DND-41 (cell line): Measurements from ENCODE around the gene WIPI1.

Source experiments
- ATAC-seq: fragments of 200-7000 bp; cut with Tn5 transposase; 3 replicates; pipeline ENCODE4 v1.9.1; 2021; ENCODE audit warnings: low read depth; ENCODE audit not compliant: insufficient read depth
- DNase-seq: peaks from one replicate; pipeline ENCODE4 v3.0.0-alpha.2; 2020
- H2AFZ ChIP-seq: 2 replicates; pipeline ENCODE4 v1.6.0; 2012; ENCODE audit warnings: low read depth, low read length
- H3K27ac ChIP-seq: 2 replicates; pipeline ENCODE4 v1.5.1; 2012; ENCODE audit warnings: low read length, inconsistent platforms
- H3K27me3 ChIP-seq: fragments of 200-600 bp; sonication (generic); 2 replicates; pipeline ENCODE4 v1.6.0; 2012; ENCODE audit warnings: low read length, mild to moderate bottlenecking, inconsistent platforms; ENCODE audit not compliant: insufficient read depth, poor library complexity
- H3K36me3 ChIP-seq: 2 replicates; pipeline ENCODE4 v1.5.1; 2012; ENCODE audit warnings: low read length, inconsistent platforms; ENCODE audit not compliant: insufficient read depth
- H3K4me1 ChIP-seq: 2 replicates; pipeline ENCODE4 v1.5.1; 2012; ENCODE audit warnings: mild to moderate bottlenecking, low read length; ENCODE audit not compliant: insufficient read depth
- H3K4me2 ChIP-seq: 2 replicates; pipeline ENCODE4 v1.6.0; 2012; ENCODE audit warnings: mild to moderate bottlenecking, moderate library complexity, low read length, inconsistent platforms; ENCODE audit not compliant: insufficient read depth
- H3K4me3 ChIP-seq, 2 experiments: fragments of 200-600 bp in 1 of 2; shearing (Covaris generic) in 1 of 2; 2 replicates each; pipeline ENCODE4 v1.5.1; 2012 to 2016; ENCODE audit warnings: inconsistent platforms in 2 of 2, low read length in 2 of 2, mild to moderate bottlenecking in 2 of 2, low read depth in 1 of 2, moderate library complexity in 1 of 2
- H3K79me2 ChIP-seq: 2 replicates; pipeline ENCODE4 v1.6.0; 2012; ENCODE audit warnings: low read length, inconsistent platforms; ENCODE audit not compliant: insufficient read depth
- H3K9ac ChIP-seq: 2 replicates; pipeline ENCODE4 v1.6.0; 2012; ENCODE audit warnings: low read depth, mild to moderate bottlenecking, inconsistent platforms, low read length, moderate library complexity
- H3K9me3 ChIP-seq: 2 replicates; pipeline ENCODE4 v1.5.1; 2012; ENCODE audit warnings: low read length, moderate library complexity, mild to moderate bottlenecking, inconsistent platforms; ENCODE audit not compliant: insufficient read depth, severe bottlenecking
- H4K20me1 ChIP-seq: 2 replicates; pipeline ENCODE4 v1.6.0; 2012; ENCODE audit warnings: low read length; ENCODE audit not compliant: insufficient read depth
- CTCF ChIP-seq: IDR thresholded peaks from 2 replicates; pipeline ENCODE4 v1.5.1; 2012; ENCODE audit warnings: borderline replicate concordance, low read length, moderate library complexity, mild to moderate bottlenecking; ENCODE audit not compliant: poor library complexity, severe bottlenecking; ENCODE audit errors: extremely low read depth
- EZH2 ChIP-seq: IDR thresholded peaks from 3 replicates; pipeline ENCODE4 v1.6.1; 2012; ENCODE audit warnings: borderline replicate concordance, low read depth, mild to moderate bottlenecking, moderate library complexity, low read length, inconsistent platforms; ENCODE audit not compliant: severe bottlenecking

Gene WIPI1

GRCh38 chr17:68385490-68386215 is 71.6 kb downstream of the WIPI1 start:
- TF ChIP-seq EZH2 (no peak), CTCF (no peak)
- H3K9me3 ChIP-seq = no peaks in the 10 kb centered on the region
- no peak overlapping the region for H2AFZ ChIP-seq
- 0 out of 2 replicates have a peak overlapping the region, but pooled peaks have one; percentile 2 for H3K27ac ChIP-seq
- no peak overlapping the region for H3K9ac ChIP-seq
- H3K4me1 ChIP-seq = peaks cover 26% of the 10 kb centered on the region
- H3K4me2 ChIP-seq = no peak overlapping the region
- no peak for DNase-seq
- H3K79me2 ChIP-seq = no peaks in the 10 kb centered on the region
- no peak for ATAC-seq
- no peaks in the 10 kb centered on the region for H3K27me3 ChIP-seq
- no peaks in the 10 kb centered on the region for H4K20me1 ChIP-seq
- no peaks in the 10 kb centered on the region for H3K36me3 ChIP-seq
- no peak overlapping the region for H3K4me3 ChIP-seq

GRCh38 chr17:68384941-68385340 is 72.4 kb downstream of the WIPI1 start:
- no peak overlapping the region for H3K4me2 ChIP-seq
- 0 out of 2 replicates have a peak overlapping the region, but pooled peaks have one; percentile 79 for H3K27ac ChIP-seq
- no peak overlapping the region for H2AFZ ChIP-seq
- peaks cover 26% of the 10 kb centered on the region for H3K4me1 ChIP-seq
- H4K20me1 ChIP-seq = no peaks in the 10 kb centered on the region
- no peaks in the 10 kb centered on the region for H3K79me2 ChIP-seq
- no peak for TF ChIP-seq CTCF
- TF ChIP-seq EZH2 = no peak
- ATAC-seq (no peak), DNase-seq (no peak)
- H3K27me3 ChIP-seq = no peaks in the 10 kb centered on the region
- no peak overlapping the region for H3K4me3 ChIP-seq
- no peaks in the 10 kb centered on the region for H3K36me3 ChIP-seq
- H3K9ac ChIP-seq = no peak overlapping the region
- H3K9me3 ChIP-seq = no peaks in the 10 kb centered on the region

- Histone ChIP-seq H3K9me3 (no peaks in the 10 kb centered on the region), H3K4me3 (no peak overlapping the region), H3K79me2 (no peaks in the 10 kb centered on the region), H3K36me3 (no peaks in the 10 kb centered on the region), H2AFZ (no peak overlapping the region), H3K4me2 (peak overlapping the region; percentile 52), H3K4me1 (peaks cover 26% of the 10 kb centered on the region), H3K27me3 (no peaks in the 10 kb centered on the region), H3K9ac (no peak overlapping the region), H3K27ac (peak overlapping the region; percentile 79), H4K20me1 (no peaks in the 10 kb centered on the region)
- no peak for TF ChIP-seq EZH2
- DNase-seq = no peak
- ATAC-seq = no peak
Measured at GRCh38 chr17:68384471-68384870, 72.8 kb downstream of the WIPI1 start.

- H3K27me3 ChIP-seq = no peaks in the 10 kb centered on the region
- H3K27ac ChIP-seq = peak overlapping the region; percentile 79
- DNase-seq = peak; percentile 79
- H4K20me1 ChIP-seq = no peaks in the 10 kb centered on the region
- H2AFZ ChIP-seq = peak overlapping the region; percentile 52; the same call in 1 of the 2 replicates
- peak; percentile 96 for ATAC-seq
- H3K4me3 ChIP-seq = peak overlapping the region in 1 of 2 experiments; percentile 26; a peak in 1 of 4 replicates
- peaks cover 21% of the 10 kb centered on the region for H3K4me1 ChIP-seq
- no peaks in the 10 kb centered on the region for H3K9me3 ChIP-seq
- TF ChIP-seq CTCF (no peak), EZH2 (no peak)
- peak overlapping the region; percentile 52 for H3K4me2 ChIP-seq
- no peaks in the 10 kb centered on the region for H3K79me2 ChIP-seq
- peak overlapping the region; percentile 10 for H3K9ac ChIP-seq
- H3K36me3 ChIP-seq = no peaks in the 10 kb centered on the region
Measured at GRCh38 chr17:68383443-68384321, 73.6 kb downstream of the WIPI1 start.
